ENCODE measurements around the gene FASTKD3.

GRCh38 chr5:7827610-7828009 is 41.2 kb downstream of the FASTKD3 start:
- TF ChIP-seq CTCF (IDR thresholded peaks at IDR 0.05), result peak in 1 of 12 donors; percentile 17
- no peak for TF ChIP-seq POLR2A (IDR thresholded peaks at IDR 0.05)
